AG09309 (cell line): ENCODE data around the gene IL4.

Experiments
- DNase-seq: peaks from one replicate; pipeline ENCODE4 v3.0.0-alpha.2; 2010; ENCODE audit warnings: low read depth
- H3K4me3 ChIP-seq: 2 replicates; pipeline ENCODE4 v1.5.1; 2011; ENCODE audit warnings: mild to moderate bottlenecking, low read depth, low read length, moderate library complexity; ENCODE audit not compliant: control insufficient read depth
- TF ChIP-seq, protein P1 (sequence below): IDR thresholded peaks from 2 replicates; pipeline ENCODE4 v1.5.1; 2011; ENCODE audit warnings: mild to moderate bottlenecking, low read depth, low read length, inconsistent platforms; ENCODE audit not compliant: insufficient read depth, control insufficient read depth; ENCODE audit errors: missing control alignments

Gene IL4

DNA sequence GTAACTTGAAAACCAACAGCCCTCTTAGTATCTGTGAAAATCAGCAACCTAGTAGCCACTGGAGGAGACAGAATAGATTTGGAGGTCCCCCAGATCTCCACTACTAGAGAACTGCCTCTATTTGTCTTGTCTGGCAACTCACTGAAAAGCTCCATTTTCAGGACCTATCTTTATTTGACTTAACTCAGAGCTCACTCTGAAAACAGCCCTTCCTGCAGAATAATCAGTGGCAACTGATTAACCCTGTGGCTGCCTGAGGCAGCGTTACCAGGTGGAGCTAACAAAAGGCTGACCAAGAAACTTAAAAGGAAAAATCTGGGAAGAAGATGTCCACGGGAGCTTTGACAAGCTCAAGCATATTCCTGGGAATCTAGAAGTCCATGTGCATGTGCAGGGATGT lies 26.3 kb upstream of the IL4 start:
- TF ChIP-seq, protein P1, sequence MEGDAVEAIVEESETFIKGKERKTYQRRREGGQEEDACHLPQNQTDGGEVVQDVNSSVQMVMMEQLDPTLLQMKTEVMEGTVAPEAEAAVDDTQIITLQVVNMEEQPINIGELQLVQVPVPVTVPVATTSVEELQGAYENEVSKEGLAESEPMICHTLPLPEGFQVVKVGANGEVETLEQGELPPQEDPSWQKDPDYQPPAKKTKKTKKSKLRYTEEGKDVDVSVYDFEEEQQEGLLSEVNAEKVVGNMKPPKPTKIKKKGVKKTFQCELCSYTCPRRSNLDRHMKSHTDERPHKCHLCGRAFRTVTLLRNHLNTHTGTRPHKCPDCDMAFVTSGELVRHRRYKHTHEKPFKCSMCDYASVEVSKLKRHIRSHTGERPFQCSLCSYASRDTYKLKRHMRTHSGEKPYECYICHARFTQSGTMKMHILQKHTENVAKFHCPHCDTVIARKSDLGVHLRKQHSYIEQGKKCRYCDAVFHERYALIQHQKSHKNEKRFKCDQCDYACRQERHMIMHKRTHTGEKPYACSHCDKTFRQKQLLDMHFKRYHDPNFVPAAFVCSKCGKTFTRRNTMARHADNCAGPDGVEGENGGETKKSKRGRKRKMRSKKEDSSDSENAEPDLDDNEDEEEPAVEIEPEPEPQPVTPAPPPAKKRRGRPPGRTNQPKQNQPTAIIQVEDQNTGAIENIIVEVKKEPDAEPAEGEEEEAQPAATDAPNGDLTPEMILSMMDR = no peak
- no peak for DNase-seq
- H3K4me3 ChIP-seq = no peak overlapping the region

DNA sequence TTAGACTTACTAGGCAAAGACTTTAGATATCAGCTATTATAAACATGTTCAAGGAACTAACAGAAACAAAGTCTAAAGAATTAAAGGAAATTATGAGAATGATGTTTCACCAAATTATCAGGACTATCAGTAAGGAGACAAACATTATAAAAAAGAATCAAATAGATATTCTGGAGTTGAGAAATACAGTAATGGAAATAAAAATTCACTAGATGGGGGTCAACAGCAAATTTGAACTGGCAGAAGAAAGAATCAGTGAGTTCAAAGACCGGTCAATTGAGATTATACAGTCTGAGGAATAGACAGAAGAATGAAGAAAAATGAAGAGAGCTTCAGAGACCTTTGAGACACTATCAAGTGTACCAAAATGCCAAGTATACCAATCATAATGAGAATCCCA lies 25.4 kb upstream of the IL4 start:
- DNase-seq = no peak
- TF ChIP-seq, protein P1 = no peak
- no peak overlapping the region for H3K4me3 ChIP-seq

DNA sequence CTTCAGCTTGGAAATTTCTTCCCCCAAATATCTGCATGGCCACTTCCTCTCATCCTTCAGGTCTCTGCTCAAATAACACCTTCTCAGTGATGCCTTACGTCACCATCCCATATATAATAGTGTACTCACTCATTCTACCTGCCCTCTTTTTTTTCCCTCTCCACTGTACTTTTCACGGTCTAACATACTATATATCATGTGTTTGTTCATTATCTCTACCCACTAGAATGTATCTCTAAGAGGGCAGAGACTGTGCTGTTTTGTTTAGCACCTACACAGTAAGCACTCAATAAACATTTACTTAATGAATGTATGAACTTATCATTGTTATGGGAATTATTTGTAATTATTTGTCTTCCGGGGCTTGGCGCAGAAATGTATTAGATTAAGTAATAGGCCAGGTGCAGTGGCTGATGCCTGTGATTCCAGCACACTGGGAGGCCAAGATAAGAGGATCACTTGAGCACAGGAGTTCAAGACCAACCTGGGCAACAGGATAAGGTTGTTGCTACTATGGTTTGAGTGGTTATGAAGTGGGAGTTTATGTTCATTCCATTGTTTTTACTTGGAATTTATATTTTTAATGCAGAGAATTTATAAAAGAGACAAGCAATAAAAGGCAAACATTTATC lies 21.8 kb upstream of the IL4 start:
- no peak overlapping the region for H3K4me3 ChIP-seq
- TF ChIP-seq, protein P1 = no peak
- DNase-seq = no peak

DNA sequence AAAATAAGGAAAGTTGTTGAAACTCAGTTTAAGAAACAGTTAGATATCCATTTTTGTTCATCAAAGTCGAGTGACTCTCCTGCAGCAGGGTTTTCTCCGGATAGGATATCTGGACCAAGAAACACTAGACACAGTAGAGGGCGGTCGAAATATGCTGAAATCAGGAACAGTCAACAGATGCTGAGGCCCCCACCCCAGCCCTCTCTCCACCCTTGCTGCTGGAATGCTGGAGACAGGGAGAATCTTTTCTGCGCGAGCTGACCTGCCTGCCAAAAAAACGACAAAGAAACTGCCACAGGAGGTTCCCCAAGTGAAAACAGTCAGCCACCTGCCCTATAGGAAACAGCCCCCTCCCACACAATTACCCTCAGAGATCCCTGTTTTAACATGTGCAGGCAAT lies 20.1 kb upstream of the IL4 start:
- TF ChIP-seq, protein P1 = no peak

DNA sequence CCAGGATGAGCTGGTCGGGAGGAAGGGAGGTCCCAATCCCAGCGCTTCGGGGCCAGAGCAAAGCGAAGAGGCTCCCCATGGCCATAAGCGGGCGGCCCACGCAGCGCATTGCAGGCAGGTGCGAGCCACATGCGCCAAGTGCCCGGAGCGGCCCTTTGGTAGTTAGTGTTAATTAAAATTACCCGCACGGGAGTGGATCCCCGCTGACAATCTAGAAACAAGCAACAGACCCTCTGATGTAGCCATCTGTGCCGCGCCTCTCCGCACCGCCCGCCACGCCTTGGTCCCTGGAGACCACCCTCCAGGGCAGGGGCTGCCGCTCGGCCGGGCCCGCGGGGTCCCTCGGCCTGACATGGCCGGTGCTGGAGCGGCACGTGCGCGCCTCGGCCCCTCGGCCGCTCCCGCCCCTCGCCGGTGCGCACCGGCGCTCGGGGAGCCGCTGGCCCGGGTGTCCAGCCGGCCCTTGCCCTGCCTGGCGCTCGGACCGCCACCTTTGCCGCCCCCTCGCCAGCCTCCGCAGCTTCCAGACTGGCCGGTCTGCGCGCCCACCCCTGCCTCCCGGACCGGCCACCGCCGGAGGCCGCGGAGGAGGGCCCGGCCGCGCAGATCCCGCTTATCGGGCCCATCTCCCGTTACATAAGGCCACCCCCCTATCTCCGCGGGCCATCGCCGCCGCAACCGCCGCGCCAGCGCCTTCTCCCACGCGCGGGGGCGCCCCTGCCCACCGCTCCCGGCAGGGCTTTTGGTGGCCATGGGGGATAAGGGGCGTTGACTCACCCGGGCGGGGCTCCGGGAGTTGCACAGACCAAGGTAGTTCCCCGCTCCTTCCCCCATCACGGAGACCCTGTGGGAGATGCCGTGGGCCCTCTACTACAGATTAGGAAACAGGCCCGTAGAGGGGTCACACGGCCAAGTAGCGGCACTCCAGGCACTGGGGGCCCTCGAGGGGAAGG lies 17.7 kb upstream of the IL4 start:
- H3K4me3 ChIP-seq = peak overlapping the region; percentile 25
- no peak for DNase-seq
- TF ChIP-seq, protein P1 = peak; percentile 13

More for the DNA sequence above, 20.1 kb upstream of the IL4 start:
- no peak for DNase-seq
- no peak overlapping the region for H3K4me3 ChIP-seq

DNA sequence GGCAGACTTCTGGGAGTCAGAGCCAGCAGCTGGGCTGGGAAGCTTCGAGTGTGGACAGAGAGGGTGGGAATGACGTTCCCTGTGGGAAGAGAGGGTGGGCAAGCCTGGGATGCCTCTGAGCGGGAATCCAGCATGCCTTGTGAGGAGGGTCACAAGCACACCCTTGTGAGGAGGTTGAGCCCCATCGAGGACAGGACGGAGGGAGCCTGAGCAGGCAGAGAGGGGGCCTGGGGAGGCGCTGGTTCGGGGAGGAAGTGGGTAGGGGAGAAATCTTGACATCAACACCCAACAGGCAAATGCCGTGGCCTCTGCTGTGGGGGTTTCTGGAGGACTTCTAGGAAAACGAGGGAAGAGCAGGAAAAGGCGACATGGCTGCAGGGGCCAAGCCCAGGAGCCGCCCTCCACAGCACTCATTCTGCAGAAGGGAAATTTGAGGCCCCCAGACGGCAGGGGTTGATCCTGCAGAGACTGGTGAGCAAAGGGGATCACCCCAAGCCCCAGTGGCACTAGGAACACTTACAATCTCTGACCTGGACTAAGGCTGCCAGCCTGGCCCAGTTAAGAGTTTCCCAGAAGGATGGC lies 16.9 kb upstream of the IL4 start:
- TF ChIP-seq, protein P1 = no peak
- H3K4me3 ChIP-seq = peak overlapping the region; percentile 25; the same call in 1 of the 2 replicates
- no peak for DNase-seq
